Activated CD4-positive, CD25-positive, alpha-beta regulatory T cell treated with anti-CD3 and anti-CD28 coated beads, Interleukin-2, amount 50 U/mL, for 24 hours (primary cell): ENCODE measurements around the gene MTIF2.
"Not testable (repeated sequence)": the region's sequence is repeated elsewhere in the genome, so short reads cannot be mapped to it uniquely, and the experiment has no call there.

Experiments used
- ATAC-seq, 2 donors: fragments of 150-1000 bp; cut with Tn5 transposase; one replicate each; pipeline ENCODE4 v1.10.0; 2021; ENCODE audit warnings: mild to moderate bottlenecking in 1 of 2, moderate library complexity in 1 of 2

The MTIF2 gene

GRCh38 chr2:55268907-55269644, at the start of gene MTIF2:
MTIF2 (minus strand) TSS chr2:55269231; CDS start chr2:55263858, 5,373 bp downstream.
- peak; percentile 95 to 97 for ATAC-seq

GRCh38 chr2:55314985-55315384, 46.0 kb upstream of the MTIF2 start:
- ATAC-seq = no peak

GRCh38 chr2:55311444-55311870, 42.4 kb upstream of the MTIF2 start:
- ATAC-seq = peak; percentile 96 to 97

- ATAC-seq = no peak
Measured at GRCh38 chr2:55309446-55309845, 40.4 kb upstream of the MTIF2 start.

- ATAC-seq = peak; percentile 97 to 99
Measured at GRCh38 chr2:55302241-55302640, 33.2 kb upstream of the MTIF2 start.

GRCh38 chr2:55301277-55301676, 32.2 kb upstream of the MTIF2 start:
- ATAC-seq = no peak

DNA sequence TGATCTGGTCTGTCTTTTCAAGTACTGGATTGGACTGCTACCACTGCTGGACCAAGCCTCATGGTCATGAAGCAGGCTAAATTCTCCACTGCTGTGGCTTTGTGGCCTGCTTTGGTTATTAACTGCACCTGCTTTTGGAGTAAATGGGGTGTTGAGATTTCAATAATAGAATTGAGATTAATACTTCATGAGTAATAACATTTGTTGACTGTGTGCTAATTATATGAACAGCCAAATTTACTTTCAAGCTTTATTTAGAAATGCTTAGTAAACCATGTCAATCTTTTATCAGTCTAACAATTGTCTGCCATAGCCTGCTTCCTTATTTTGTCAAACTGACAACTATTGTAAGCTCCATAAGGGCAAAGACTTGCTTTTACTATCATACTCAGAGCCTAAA, 27.4 kb upstream of the MTIF2 start:
- no peak for ATAC-seq

DNA sequence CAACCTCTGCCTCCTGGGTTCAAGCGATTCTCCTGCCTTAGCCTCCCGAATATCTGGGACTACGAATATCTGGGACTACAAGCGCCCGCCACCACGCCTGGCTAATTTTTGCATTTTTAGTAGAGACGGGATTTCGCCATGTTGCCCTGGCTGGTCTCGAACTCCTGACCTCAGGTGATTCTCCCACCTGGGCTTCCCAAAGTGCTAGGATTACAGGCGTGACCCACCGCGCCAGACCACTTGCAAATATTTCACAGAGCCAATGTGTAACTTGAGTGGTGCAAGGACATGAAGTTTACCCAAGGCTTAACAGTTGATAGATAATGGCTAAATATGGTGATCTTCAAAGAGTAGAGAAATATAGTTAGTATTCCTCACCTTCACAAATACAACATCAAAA, 14.1 kb upstream of the MTIF2 start:
- no peak for ATAC-seq

- peak; percentile 99 for ATAC-seq
Measured at GRCh38 chr2:55282110-55282917, 13.3 kb upstream of the MTIF2 start.

- not testable (repeated sequence) for ATAC-seq
Measured at GRCh38 chr2:55280851-55281546, 12.0 kb upstream of the MTIF2 start.

- ATAC-seq = not testable (repeated sequence)
Measured at GRCh38 chr2:55279859-55280424, 10.9 kb upstream of the MTIF2 start.

DNA sequence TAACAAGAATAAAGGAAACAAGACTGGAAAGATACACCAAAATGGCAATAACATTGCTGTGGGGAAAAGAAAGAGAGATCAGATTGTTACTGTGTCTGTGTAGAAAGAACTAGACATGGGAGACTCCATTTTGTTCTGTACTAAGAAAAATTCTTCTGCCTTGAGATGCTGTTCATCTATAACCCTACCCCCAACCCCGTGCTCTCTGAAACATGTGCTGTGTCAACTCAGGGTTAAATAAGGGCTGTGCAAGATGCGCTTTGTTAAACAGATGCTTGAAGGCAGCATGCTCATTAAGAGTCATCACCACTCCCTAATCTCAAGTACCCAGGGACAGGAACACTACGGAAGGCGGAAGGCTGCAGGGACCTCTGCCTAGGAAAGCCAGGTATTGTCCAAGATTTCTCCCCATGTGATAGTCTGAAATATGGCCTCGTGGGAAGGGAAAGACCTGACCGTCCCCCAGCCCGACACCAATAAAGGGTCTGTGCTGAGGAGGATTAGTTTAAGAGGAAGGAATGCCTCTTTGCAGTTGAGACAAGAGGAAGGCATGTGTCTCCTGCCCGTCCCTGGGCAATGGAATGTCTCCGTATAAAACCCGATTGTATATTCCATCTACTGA, 10.3 kb upstream of the MTIF2 start:
- ATAC-seq = not testable (repeated sequence)

GRCh38 chr2:55277310-55277709, 8.3 kb upstream of the MTIF2 start:
- ATAC-seq = no peak

- ATAC-seq = not testable (repeated sequence)
Measured at GRCh38 chr2:55274346-55274745, 5.3 kb upstream of the MTIF2 start.

- ATAC-seq = no peak
Measured at GRCh38 chr2:55269645-55269990, 587 bp upstream of the MTIF2 start.

DNA sequence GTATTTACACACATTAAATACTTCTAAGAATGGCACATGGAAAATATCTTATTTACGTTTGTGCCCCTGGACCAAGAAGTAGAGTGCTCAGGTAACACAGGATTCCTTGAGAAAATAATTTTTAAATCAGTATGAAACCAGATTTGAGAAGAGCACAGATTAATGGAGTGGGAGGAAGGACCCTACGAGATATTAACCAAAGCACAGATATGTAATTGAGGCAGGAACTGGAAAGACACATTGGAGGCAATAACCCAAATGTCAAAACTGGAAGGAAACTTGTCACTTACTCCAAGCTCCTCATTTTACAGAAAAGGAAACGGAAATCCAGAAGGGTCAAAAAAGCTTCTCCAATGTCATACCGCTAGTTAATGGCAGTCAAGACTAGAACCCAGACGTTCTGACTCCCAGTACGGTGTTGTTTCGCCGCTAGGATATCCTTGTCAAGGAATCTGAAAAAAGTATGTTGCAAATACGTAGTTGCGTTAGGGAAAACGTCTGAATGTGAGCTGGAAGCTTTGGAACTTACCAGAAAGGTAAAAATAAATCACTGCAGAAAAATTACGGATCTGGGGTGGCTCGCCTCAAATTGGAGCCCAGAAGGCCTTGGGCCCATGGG, 634 bp downstream of the MTIF2 start:
- ATAC-seq = no peak

DNA sequence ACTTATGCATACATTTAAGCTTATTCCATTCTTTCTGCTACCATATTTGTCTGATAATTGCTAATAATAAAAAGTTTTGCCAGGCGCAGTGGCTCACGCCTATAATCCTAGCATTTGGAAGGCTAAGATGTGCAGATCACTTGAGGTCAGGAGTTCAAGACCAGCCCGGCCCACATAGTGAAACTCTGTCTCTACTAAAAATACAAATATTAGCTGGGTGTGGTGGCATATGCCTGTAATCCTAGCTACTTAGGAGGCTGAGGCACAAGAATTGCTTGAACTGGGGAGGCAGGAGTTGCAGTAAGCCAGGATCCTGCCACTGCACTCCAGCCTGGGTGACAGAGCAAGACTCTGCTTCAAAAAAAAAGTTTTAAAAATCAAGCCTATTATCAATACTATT, 9.4 kb downstream of the MTIF2 start:
- ATAC-seq = not testable (repeated sequence)

GRCh38 chr2:55252832-55253231, 16.2 kb downstream of the MTIF2 start:
- ATAC-seq = no peak

DNA sequence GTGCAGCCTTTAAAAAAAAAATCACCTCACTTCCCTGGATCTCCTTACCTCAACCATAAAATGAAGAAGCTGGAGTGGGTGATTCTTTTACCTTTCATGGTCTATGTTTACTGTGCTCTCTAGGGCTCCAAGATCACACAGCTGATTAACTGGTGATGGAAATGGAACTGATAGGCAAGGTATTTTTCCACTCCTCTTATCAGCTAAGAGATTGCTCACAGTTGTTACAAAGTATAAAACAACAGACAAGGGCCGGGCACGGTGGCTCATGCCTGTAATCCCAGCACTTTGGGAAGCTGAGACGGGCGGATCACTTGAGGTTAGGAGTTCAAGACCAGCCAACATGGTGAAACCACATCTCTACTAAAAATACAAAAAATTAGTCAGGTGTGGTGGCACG, 22.0 kb downstream of the MTIF2 start:
- no peak for ATAC-seq

- no peak for ATAC-seq
Measured at GRCh38 chr2:55245411-55245810, 23.6 kb downstream of the MTIF2 start.

DNA sequence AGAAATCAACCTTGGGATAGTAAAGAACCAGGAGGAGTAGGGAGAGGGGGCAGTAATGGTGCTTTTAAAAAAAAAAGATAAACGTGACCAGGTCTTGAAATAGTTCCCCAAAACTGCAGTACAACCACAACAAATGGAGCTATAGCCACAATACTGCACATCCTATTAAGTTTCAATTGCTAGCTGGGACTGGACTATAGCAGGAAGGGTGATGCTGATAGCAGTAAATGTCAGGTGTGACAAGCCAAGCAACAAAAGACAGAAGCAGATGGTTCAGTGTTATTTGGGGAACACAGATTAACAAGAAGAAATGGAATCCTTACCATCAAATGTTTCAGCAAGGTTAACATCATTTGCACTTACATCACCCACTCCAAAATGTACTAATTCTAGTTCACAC, 26.4 kb downstream of the MTIF2 start:
- no peak for ATAC-seq

DNA sequence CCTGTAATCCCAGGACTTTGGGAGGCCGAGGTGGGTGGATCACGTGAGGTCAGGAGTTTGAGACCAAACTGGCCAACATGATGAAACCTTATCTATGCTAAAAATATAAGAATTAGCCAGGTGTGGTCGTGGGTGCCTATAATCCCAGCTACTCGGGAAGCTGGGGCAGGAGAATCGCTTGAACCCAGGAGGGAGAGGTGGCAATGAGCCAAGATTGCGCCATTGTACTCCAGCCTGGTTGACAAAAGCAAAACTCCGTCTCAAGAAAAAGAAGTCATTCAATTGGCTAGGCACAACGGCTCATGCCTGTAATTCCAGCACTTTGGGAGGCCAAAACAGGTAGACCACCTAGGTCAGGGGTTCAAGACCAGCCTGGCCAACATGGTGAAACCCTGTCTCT, 27.4 kb downstream of the MTIF2 start:
- ATAC-seq = not testable (repeated sequence)
